ENCODE data around the gene HDGFL2.
A peak's percentile ranks its signal among the peaks of the same experiment; 100 is the strongest.

The HDGFL2 gene

GRCh38 chr19:4472174-4472974, at the start of gene HDGFL2:
Gene HDGFL2 (plus strand): TSS chr19:4472297. CDS start chr19:4472351, 54 bp downstream.
- no peak for DNase-seq

GRCh38 chr19:4423416-4424126, 48.5 kb upstream of the HDGFL2 start:
- DNase-seq: no peak

- DNase-seq: peak; percentile 92
Measured at GRCh38 chr19:4425537-4425936, 46.6 kb upstream of the HDGFL2 start.

- no peak for DNase-seq
Measured at GRCh38 chr19:4428326-4428975, 43.6 kb upstream of the HDGFL2 start.

- DNase-seq: no peak
Measured at GRCh38 chr19:4429256-4429655, 42.8 kb upstream of the HDGFL2 start.

- no peak for DNase-seq
Measured at GRCh38 chr19:4429771-4430171, 42.3 kb upstream of the HDGFL2 start.

GRCh38 chr19:4430760-4431159, 41.3 kb upstream of the HDGFL2 start:
- DNase-seq: no peak

- no peak for DNase-seq
Measured at GRCh38 chr19:4431296-4431695, 40.8 kb upstream of the HDGFL2 start.

- DNase-seq: no peak
Measured at GRCh38 chr19:4431808-4432674, 40.1 kb upstream of the HDGFL2 start.

GRCh38 chr19:4432918-4433506, 39.1 kb upstream of the HDGFL2 start:
- no peak for DNase-seq

GRCh38 chr19:4434391-4434790, 37.7 kb upstream of the HDGFL2 start:
- no peak for DNase-seq

- no peak for DNase-seq
Measured at GRCh38 chr19:4436231-4436630, 35.9 kb upstream of the HDGFL2 start.

- DNase-seq: no peak
Measured at GRCh38 chr19:4437103-4437502, 35.0 kb upstream of the HDGFL2 start.

- no peak for DNase-seq
Measured at GRCh38 chr19:4439243-4439642, 32.9 kb upstream of the HDGFL2 start.

GRCh38 chr19:4441994-4442818, 29.9 kb upstream of the HDGFL2 start:
- no peak for DNase-seq

GRCh38 chr19:4442819-4443146, 29.3 kb upstream of the HDGFL2 start:
- DNase-seq: no peak

- DNase-seq: no peak
Measured at GRCh38 chr19:4443188-4443587, 28.9 kb upstream of the HDGFL2 start.

- no peak for DNase-seq
Measured at GRCh38 chr19:4443966-4444764, 27.9 kb upstream of the HDGFL2 start.

- no peak for DNase-seq
Measured at GRCh38 chr19:4444765-4445741, 27.0 kb upstream of the HDGFL2 start.

Data from fibroblast of upper back skin (primary cell).